ENCODE results near the gene RNGTT. TPM values are rescaled to one million over a fixed set of nuclear protein-coding genes. Genes with fewer than 3 reads are reported as not detected.

RNGTT gene
- total RNA-seq, 1 donor from 2014 or later: 16.5 TPM

- Mint-ChIP-seq H3K4me1 (ENCODE audit: low read depth) (no peaks in the 10 kb centered on the region), H3K27me3 (no peaks in the 10 kb centered on the region), H3K9me3 (ENCODE audit: low read depth) (peaks cover 10% of the 10 kb centered on the region), H3K27ac (no peak overlapping the region), H3K36me3 (ENCODE audit: insufficient read depth) (no peaks in the 10 kb centered on the region), H3K4me3 (ENCODE audit: low read depth) (no peak overlapping the region)
- no peak for DNase-seq (ENCODE audit: low spot score, unreplicated experiment)
- TF ChIP-seq CTCF (IDR thresholded peaks at IDR 0.05; ENCODE audit: unreplicated experiment): no peak
Observed at GRCh38 chr6:88574031-88574430, 389.4 kb downstream of the RNGTT start.

- Mint-ChIP-seq H3K27ac (no peak overlapping the region), H3K36me3 (ENCODE audit: insufficient read depth) (no peaks in the 10 kb centered on the region), H3K9me3 (ENCODE audit: low read depth) (peaks cover 11% of the 10 kb centered on the region), H3K4me3 (ENCODE audit: low read depth) (no peak overlapping the region), H3K4me1 (ENCODE audit: low read depth) (no peaks in the 10 kb centered on the region), H3K27me3 (no peaks in the 10 kb centered on the region)
- TF ChIP-seq CTCF (IDR thresholded peaks at IDR 0.05; ENCODE audit: unreplicated experiment): no peak
- no peak for DNase-seq (ENCODE audit: low spot score, unreplicated experiment)
Observed at GRCh38 chr6:88573561-88573960, 389.9 kb downstream of the RNGTT start.

DNA sequence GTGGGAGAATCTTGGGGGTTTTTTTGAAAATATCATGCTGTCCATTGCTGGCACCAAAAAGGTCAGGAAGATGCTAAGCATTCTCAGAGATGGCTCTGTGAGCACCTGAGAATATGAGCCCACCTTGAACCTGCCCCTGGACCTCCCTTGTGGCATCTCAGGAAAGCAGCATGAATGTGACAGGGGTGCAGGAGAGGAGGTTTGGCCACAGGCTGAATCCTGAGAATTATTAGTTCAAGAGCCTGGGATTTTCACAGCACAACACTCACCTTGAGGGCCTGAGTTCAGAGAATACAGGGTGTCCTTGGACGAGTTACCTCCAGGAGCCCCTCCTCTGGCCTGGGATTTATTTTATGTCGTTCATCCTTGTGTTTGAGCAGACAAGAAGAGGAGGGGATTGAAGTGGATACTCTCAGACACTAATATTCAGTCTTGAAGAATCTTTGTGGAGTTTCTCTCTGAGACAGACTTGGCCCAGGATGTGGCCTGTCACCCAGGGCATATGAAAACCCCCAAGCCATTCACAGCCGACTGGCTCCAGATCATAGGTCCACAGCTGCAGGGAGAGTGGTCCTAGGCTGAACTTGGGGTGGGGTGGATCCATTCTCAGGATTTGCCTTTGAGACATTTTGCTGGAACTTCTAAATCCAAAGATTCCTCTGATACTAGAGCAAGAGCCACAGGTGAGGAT is 390.8 kb downstream of the RNGTT start:
- H3K4me1 Mint-ChIP-seq (ENCODE audit: low read depth): no peaks in the 10 kb centered on the region
- no peaks in the 10 kb centered on the region for H3K36me3 Mint-ChIP-seq (ENCODE audit: insufficient read depth)

DNA sequence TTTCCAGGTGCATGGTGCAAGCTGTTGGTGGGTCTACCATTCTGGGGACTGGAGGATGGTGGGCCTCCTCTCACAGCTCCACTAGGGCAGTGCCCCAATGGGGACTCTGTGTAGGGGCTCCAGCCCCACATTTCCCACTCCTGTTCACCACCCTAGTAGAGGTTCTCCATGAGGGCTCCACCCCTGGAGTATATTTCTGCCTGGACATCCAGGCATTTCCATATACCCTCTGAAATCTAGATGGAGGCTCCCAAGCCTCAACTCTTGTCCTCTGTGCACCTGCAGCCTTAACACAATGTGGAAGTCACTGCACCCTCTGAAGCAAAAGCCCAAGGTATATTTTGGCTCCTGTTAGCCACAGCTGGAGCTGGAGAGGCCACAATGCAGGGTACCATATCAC is 393.5 kb downstream of the RNGTT start:
- Mint-ChIP-seq H3K4me3 (ENCODE audit: low read depth) (no peak overlapping the region), H3K27me3 (no peaks in the 10 kb centered on the region), H3K36me3 (ENCODE audit: insufficient read depth) (no peaks in the 10 kb centered on the region), H3K27ac (no peak overlapping the region), H3K4me1 (ENCODE audit: low read depth) (no peaks in the 10 kb centered on the region), H3K9me3 (ENCODE audit: low read depth) (peaks cover 11% of the 10 kb centered on the region)
- TF ChIP-seq CTCF (IDR thresholded peaks at IDR 0.05; ENCODE audit: unreplicated experiment): no peak
- no peak for DNase-seq (ENCODE audit: low spot score, unreplicated experiment)

More for the DNA sequence above, 390.8 kb downstream of the RNGTT start:
- H3K27ac Mint-ChIP-seq: no peak overlapping the region
- H3K27me3 Mint-ChIP-seq: no peaks in the 10 kb centered on the region
- TF ChIP-seq CTCF (IDR thresholded peaks at IDR 0.05; ENCODE audit: unreplicated experiment): no peak
- no peak for DNase-seq (ENCODE audit: low spot score, unreplicated experiment)
- no peak overlapping the region for H3K4me3 Mint-ChIP-seq (ENCODE audit: low read depth)
- peaks cover 11% of the 10 kb centered on the region for H3K9me3 Mint-ChIP-seq (ENCODE audit: low read depth)

DNA sequence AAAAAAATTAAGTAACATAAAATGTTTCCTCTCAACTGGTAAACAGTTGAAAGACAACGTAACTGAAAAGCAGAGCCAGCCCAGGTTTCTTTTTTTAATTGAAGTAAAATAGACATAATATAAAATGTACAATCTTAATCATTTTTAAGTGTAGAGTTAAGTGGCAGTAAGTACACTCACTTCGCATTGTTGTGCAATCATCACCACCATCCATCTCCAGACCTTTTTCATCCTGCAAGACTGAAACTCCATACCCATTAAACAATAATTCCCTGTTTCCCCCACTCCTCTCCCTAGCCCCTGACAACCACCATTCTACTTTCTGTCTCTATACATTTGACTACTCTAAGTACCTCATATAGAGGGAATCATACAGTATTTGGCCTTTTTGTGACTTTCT is 395.7 kb downstream of the RNGTT start:
- Mint-ChIP-seq H3K9me3 (ENCODE audit: low read depth) (peaks cover 11% of the 10 kb centered on the region), H3K4me1 (ENCODE audit: low read depth) (no peaks in the 10 kb centered on the region), H3K4me3 (ENCODE audit: low read depth) (no peak overlapping the region), H3K36me3 (ENCODE audit: insufficient read depth) (no peaks in the 10 kb centered on the region), H3K27me3 (no peaks in the 10 kb centered on the region), H3K27ac (no peak overlapping the region)
- DNase-seq (ENCODE audit: low spot score, unreplicated experiment): no peak
- TF ChIP-seq CTCF (IDR thresholded peaks at IDR 0.05; ENCODE audit: unreplicated experiment): no peak
